Aorta (tissue), 5 donors: ENCODE results near the gene PIN1. TPM values are rescaled to one million over a fixed set of nuclear protein-coding genes. Genes with fewer than 3 reads are reported as not detected.
A peak's percentile ranks its signal among the peaks of the same experiment; 100 is the strongest.
"Not testable (repeated sequence)": the region's sequence is repeated elsewhere in the genome, so short reads cannot be mapped to it uniquely, and the experiment has no call there.

Experiments used
- ATAC-seq: fragments of 200-7000 bp; cut with Tn5 transposase; one replicate; pipeline ENCODE4 v1.9.1; 2022; ENCODE audit warnings: moderate library complexity; ENCODE audit not compliant: low FRiP score
- DNase-seq, 2 donors: peaks; one replicate each; pipeline ENCODE4 v3.0.0-alpha.2; 2020
- H3K27ac ChIP-seq, 2 donors: one replicate each; pipeline ENCODE4 v1.5.1; 2013; ENCODE audit warnings: low read length in 2 of 2, mild to moderate bottlenecking in 2 of 2, moderate library complexity in 2 of 2, control low read depth in 1 of 2, inconsistent platforms in 1 of 2, low read depth in 1 of 2
- H3K27me3 ChIP-seq, 2 donors: one replicate each; pipeline ENCODE4 v1.6.1; 2013; ENCODE audit warnings: control low read depth in 1 of 2, low read length in 1 of 2, mild to moderate bottlenecking in 1 of 2, moderate library complexity in 1 of 2; ENCODE audit not compliant: insufficient read depth in 2 of 2, control insufficient read depth in 1 of 2
- H3K36me3 ChIP-seq, 2 donors: one replicate each; pipeline ENCODE4 v1.6.1; 2013; ENCODE audit warnings: control low read depth in 1 of 2, low read length in 1 of 2, mild to moderate bottlenecking in 1 of 2; ENCODE audit not compliant: insufficient read depth in 2 of 2, control insufficient read depth in 1 of 2
- H3K4me1 ChIP-seq, 2 donors: one replicate each; pipeline ENCODE4 v1.6.1; 2013; ENCODE audit warnings: low read length in 2 of 2, control low read depth in 1 of 2, mild to moderate bottlenecking in 1 of 2, moderate library complexity in 1 of 2; ENCODE audit not compliant: insufficient read depth in 2 of 2, control insufficient read depth in 1 of 2
- H3K4me3 ChIP-seq, 2 donors: one replicate each; pipeline ENCODE4 v1.5.1; 2013; ENCODE audit warnings: low read length in 2 of 2, control low read depth in 1 of 2, mild to moderate bottlenecking in 1 of 2
- H3K9me3 ChIP-seq: one replicate; pipeline ENCODE4 v1.6.1; 2013; ENCODE audit warnings: mild to moderate bottlenecking, low read length; ENCODE audit not compliant: control insufficient read depth
- WGBS, 2 donors: extraction: QIAGEN DNeasy Blood & Tissue Kit; methylation state at CpG; one replicate each; pipeline ENCODE4 v1.1.7; 2013; 5-methylcytosine and 5-hydroxymethylcytosine counted together
- intact Hi-C, 2 donors: fragments of 100-400 bp; cut with DNase I; formaldehyde crosslinking; loops; one replicate each; pipeline versions ENCODE4 v1.14.2 to v1.15.0; 2022
- polyA plus RNA-seq, 2 donors: library from polyadenylated mRNA; stranded (reverse); fragments of 200-250 nt; gene quantifications; one replicate each; pipeline ENCODE4 v1.2.3, GENCODE V29; 2013
- total RNA-seq, 2 donors: library from RNA; stranded (reverse); fragmentation: NEBNext Ultra II Directional; extraction: Animal tissue kit (Norgen Biotek cat#: 25700); gene quantifications; one replicate each; pipeline ENCODE4 v1.2.1, GENCODE V29; 2021
- donor health status: healthy with polysubstance abuse.
- donor health status: Bipolar disorder and iron deficiency.
- donor health status: DM: no; HTN: no; CAD: no.
- donor health status: DM: no; HTN: no; CAD: no.
- donor health status: DM: yes; HTN: yes; CAD: no.

Gene PIN1
- total and polyA plus RNA-seq, 4 donors, result 45.5 to 154 (median 73.7) TPM

GRCh38 chr19:9808855-9809824 lies 26.0 kb upstream of the PIN1 start:
- Histone ChIP-seq H3K36me3 (peaks cover 4 to 8% of the 10 kb centered on the region in 2 donors), H3K27ac (no peak overlapping the region), H3K4me1 (no peaks in the 10 kb centered on the region), H3K4me3 (no peak overlapping the region), H3K9me3 (no peaks in the 10 kb centered on the region), H3K27me3 (no peaks in the 10 kb centered on the region)
- WGBS, 2 donors, result 90 to 94% methylated on average over 11 of the region's 11 CpGs
- intact Hi-C loops, result no loop called here
- no peak for ATAC-seq
- no peak for DNase-seq

- intact Hi-C loops, result no loop called here
- ATAC-seq (no peak), DNase-seq (no peak)
- Histone ChIP-seq H3K36me3 (peaks cover 4 to 8% of the 10 kb centered on the region in 2 donors), H3K27me3 (no peaks in the 10 kb centered on the region), H3K9me3 (no peaks in the 10 kb centered on the region), H3K4me1 (no peaks in the 10 kb centered on the region), H3K4me3 (no peak overlapping the region), H3K27ac (no peak overlapping the region)
- WGBS, 2 donors, result 95 to 98% methylated on average over 21 of the region's 21 CpGs
These were observed 24.0 kb upstream of the PIN1 start for GRCh38 chr19:9811139-9811538.

- ATAC-seq (peak; percentile 5), DNase-seq (no peak)
These were observed 16.9 kb upstream of the PIN1 start for GRCh38 chr19:9818175-9818733.

GRCh38 chr19:9818734-9819595 lies 16.2 kb upstream of the PIN1 start, which contains the start of gene FBXL12:
FBXL12 (minus strand) TSS chr19:9819079; CDS start chr19:9818813, 266 bp downstream.
- intact Hi-C loops, result loop anchor here (1.0 to 2.0 kb wide), 2 partner anchors 26 to 27 kb away; no protein-coding TSS in a partner anchor
- 0 to 1% methylated on average over 72 to 82 of the region's 82 CpGs for WGBS, 2 donors

More at GRCh38 chr19:9818175-9818733, 16.9 kb upstream of the PIN1 start:
- no peaks in the 10 kb centered on the region for H3K4me1 ChIP-seq
- intact Hi-C loops, result loop anchor here in 1 of 2 donors (2.0 kb wide), 1 partner anchor 25 kb away; no protein-coding TSS in a partner anchor
- H3K27ac ChIP-seq, result peak overlapping the region in 1 of 2 donors; percentile 65
- no peaks in the 10 kb centered on the region for H3K9me3 ChIP-seq
- WGBS, 2 donors, result 3 to 4% methylated on average over 36 to 39 of the region's 39 CpGs
- peak overlapping the region; percentile 77 to 88 for H3K4me3 ChIP-seq
- no peaks in the 10 kb centered on the region for H3K27me3 ChIP-seq
- no peaks in the 10 kb centered on the region for H3K36me3 ChIP-seq

GRCh38 chr19:9819596-9819909 lies 15.6 kb upstream of the PIN1 start:
- ATAC-seq (no peak), DNase-seq (no peak)
- H3K27me3 ChIP-seq, result no peaks in the 10 kb centered on the region
- 0 to 1% methylated on average over 21 of the region's 21 CpGs for WGBS, 2 donors
- H3K9me3 ChIP-seq, result no peaks in the 10 kb centered on the region
- no peak overlapping the region for H3K4me3 ChIP-seq
- H3K4me1 ChIP-seq, result no peaks in the 10 kb centered on the region
- intact Hi-C loops, result loop anchor here (1.0 to 2.0 kb wide), 2 partner anchors 27 kb away; no protein-coding TSS in a partner anchor
- H3K36me3 ChIP-seq, result no peaks in the 10 kb centered on the region
- H3K27ac ChIP-seq, result peak overlapping the region in 1 of 2 donors; percentile 14

More at GRCh38 chr19:9818734-9819595, 16.2 kb upstream of the PIN1 start, which contains the start of gene FBXL12:
- Histone ChIP-seq H3K4me3 (peak within 1 kb of the TSS; percentile 77 to 88), H3K27ac (peak within 1 kb of the TSS in 1 of 2 donors; percentile 65), H3K36me3 (no peaks in the 10 kb centered on the region), H3K9me3 (no peaks in the 10 kb centered on the region), H3K27me3 (no peaks in the 10 kb centered on the region), H3K4me1 (no peaks in the 10 kb centered on the region)
- peak; percentile 100 for DNase-seq
- ATAC-seq, result peak; percentile 98

- DNase-seq, result not testable (repeated sequence)
- peak overlapping the region in 1 of 2 donors; percentile 45 for H3K27ac ChIP-seq
- WGBS, 2 donors, result 89 to 91% methylated on average over 8 of the region's 8 CpGs
These were observed 15.1 kb upstream of the PIN1 start for GRCh38 chr19:9820034-9820433.

GRCh38 chr19:9823816-9824215 lies 11.3 kb upstream of the PIN1 start:
- no peaks in the 10 kb centered on the region for H3K4me1 ChIP-seq
- no peak for DNase-seq
- no peaks in the 10 kb centered on the region for H3K36me3 ChIP-seq
- no peak overlapping the region for H3K4me3 ChIP-seq
- no peaks in the 10 kb centered on the region for H3K9me3 ChIP-seq
- 85% methylated on average over 5 of the region's 5 CpGs for WGBS, 2 donors
- no peak for ATAC-seq
- intact Hi-C loops, result no loop called here
- H3K27me3 ChIP-seq, result no peaks in the 10 kb centered on the region
- no peak overlapping the region for H3K27ac ChIP-seq

More at GRCh38 chr19:9820034-9820433, 15.1 kb upstream of the PIN1 start:
- ATAC-seq, H3K27me3 ChIP-seq, H3K9me3 ChIP-seq, H3K36me3 ChIP-seq, intact Hi-C loops, H3K4me1 ChIP-seq, H3K4me3 ChIP-seq: not testable (repeated sequence)
